CD4-positive, alpha-beta memory T cell (primary cell): ENCODE results near the gene SPOUT1. TPM values are rescaled to one million over a fixed set of nuclear protein-coding genes. Genes with fewer than 3 reads are reported as not detected.

Experiments used
- CTCF ChIA-PET: fragments of 350-600 bp; sonication (Branson Sonifier 250); formaldehyde crosslinking; loops from one replicate; lab custom pipeline; 2021; ENCODE audit warnings: inconsistent platforms; ENCODE audit not compliant: partially characterized antibody; lab: Charles Lee
- POLR2A ChIA-PET: fragments of 350-600 bp; sonication (Branson Sonifier 250); formaldehyde crosslinking; loops from one replicate; lab custom pipeline; 2021; ENCODE audit not compliant: partially characterized antibody; lab: Charles Lee
- DNase-seq, 5 donors: peaks; one replicate each; pipeline versions ENCODE4 v3.0.0 to v3.0.0-alpha.2; 2020 to 2022; ENCODE audit warnings: mixed read lengths in 1 of 5
- H3K27ac ChIP-seq: one replicate; pipeline ENCODE4 v1.7.0; 2013; ENCODE audit warnings: low read depth, low read length
- H3K27me3 ChIP-seq: 2 replicates; pipeline ENCODE4 v1.7.0; 2013; ENCODE audit warnings: mild to moderate bottlenecking, low read length, moderate library complexity; ENCODE audit not compliant: insufficient read depth
- H3K36me3 ChIP-seq: 2 replicates; pipeline ENCODE4 v1.7.0; 2013; ENCODE audit warnings: mild to moderate bottlenecking, low read length, moderate library complexity; ENCODE audit not compliant: insufficient read depth
- H3K4me1 ChIP-seq: 2 replicates; pipeline ENCODE4 v1.7.0; 2013; ENCODE audit warnings: mild to moderate bottlenecking, low read length, moderate library complexity; ENCODE audit not compliant: insufficient read depth
- H3K4me3 ChIP-seq, 2 donors: one replicate each; pipeline ENCODE4 v1.7.0; 2013; ENCODE audit warnings: low read length in 2 of 2, mild to moderate bottlenecking in 1 of 2
- H3K9me3 ChIP-seq, 2 donors: one replicate each; pipeline ENCODE4 v1.7.0; 2013; ENCODE audit warnings: low read length in 2 of 2, control low read depth in 1 of 2; ENCODE audit not compliant: control insufficient read depth in 1 of 2
- H3K27ac Mint-ChIP-seq, 7 donors: one replicate each; pipeline ENCODE4 v1.8.0; 2020 to 2021; ENCODE audit warnings: mixed read lengths in 7 of 7, mild to moderate bottlenecking in 6 of 7, inconsistent platforms in 3 of 7, moderate library complexity in 3 of 7
- H3K27me3 Mint-ChIP-seq, 2 donors: one replicate each; pipeline ENCODE4 v1.8.0; 2020 to 2021; ENCODE audit warnings: mixed read lengths in 2 of 2
- H3K36me3 Mint-ChIP-seq, 2 donors: one replicate each; pipeline ENCODE4 v1.8.0; 2020 to 2021; ENCODE audit warnings: mixed read lengths in 2 of 2, inconsistent platforms in 1 of 2, mild to moderate bottlenecking in 1 of 2
- H3K4me1 Mint-ChIP-seq, 4 donors: one replicate each; pipeline ENCODE4 v1.8.0; 2020 to 2021; ENCODE audit warnings: mixed read lengths in 4 of 4, mild to moderate bottlenecking in 1 of 4
- H3K4me3 Mint-ChIP-seq, 8 donors: one replicate each; pipeline ENCODE4 v1.8.0; 2020 to 2021; ENCODE audit warnings: mixed read lengths in 8 of 8, mild to moderate bottlenecking in 7 of 8, moderate library complexity in 6 of 8, inconsistent platforms in 3 of 8
- H3K9me3 Mint-ChIP-seq, 8 donors: one replicate each; pipeline ENCODE4 v1.8.0; 2020 to 2021; ENCODE audit warnings: mixed read lengths in 8 of 8, mild to moderate bottlenecking in 5 of 8, inconsistent platforms in 3 of 8, moderate library complexity in 1 of 8
- intact Hi-C: fragments of 100-400 bp; cut with micrococcal nuclease; formaldehyde crosslinking; loops from one replicate; pipeline ENCODE4 v1.15.1; 2023
- polyA plus RNA-seq, 2 donors: library from polyadenylated mRNA; unstranded; fragments of 300-500 nt; fragmentation: Illumina TruSeq; gene quantifications; one replicate each; pipeline ENCODE4 v1.2.3, GENCODE V29; 2021
- total RNA-seq, 2 experiments: library from RNA; stranded (reverse); gene quantifications; one replicate each; pipeline ENCODE4 v1.2.3, GENCODE V29; 2021

The SPOUT1 gene
- total and polyA plus RNA-seq, 4 experiments from 2014 or later, result 74.4 to 91.1 (median 82.6) TPM

DNA sequence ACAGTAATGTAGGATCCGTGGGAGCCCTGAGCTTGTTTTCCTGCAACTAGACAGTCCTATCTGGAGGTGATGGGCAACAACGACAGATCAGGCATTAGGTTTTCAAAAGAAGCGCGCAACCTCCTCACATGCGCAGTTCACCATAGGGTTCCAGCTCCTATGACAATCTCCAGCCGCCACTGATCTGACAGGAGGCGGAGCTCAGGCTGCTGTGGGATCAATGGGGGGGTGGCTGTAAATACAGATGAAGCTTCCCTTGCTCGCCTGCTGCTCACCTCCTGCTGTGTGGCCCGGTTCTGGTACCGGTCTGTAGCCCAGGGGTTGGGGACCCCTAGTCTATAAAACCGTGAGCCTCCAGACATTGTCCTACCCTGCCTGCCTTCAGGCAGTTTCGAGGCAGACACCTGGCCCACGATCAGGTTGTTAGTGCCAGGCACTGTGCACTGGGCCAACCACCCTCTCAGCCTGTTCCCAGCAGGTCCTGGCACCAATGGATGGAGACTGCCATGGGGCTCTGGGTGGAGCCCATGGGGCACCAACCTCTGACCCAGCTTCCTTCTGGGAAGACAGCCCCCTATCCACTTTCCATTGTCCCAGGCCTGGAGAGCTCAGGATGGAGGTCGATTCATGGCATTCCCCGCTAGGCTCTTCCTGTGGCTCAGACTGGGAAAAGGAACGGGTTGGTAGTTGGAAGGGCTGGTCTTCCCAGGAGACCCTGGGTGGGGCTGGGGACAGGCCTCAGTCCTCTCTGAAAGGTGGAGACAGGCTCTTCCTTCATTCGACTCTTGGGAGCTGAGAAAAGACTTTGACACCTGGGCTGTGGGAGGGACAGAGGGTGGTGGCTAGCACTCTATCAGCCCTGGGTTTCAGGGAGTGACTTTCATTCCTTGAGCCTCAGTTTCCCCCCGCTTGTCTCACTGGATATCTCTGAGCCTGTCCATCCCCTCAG is 9.6 kb downstream of the SPOUT1 start:
- intact Hi-C loops, result loop anchor here (2.0 to 10.0 kb wide), 3 partner anchors 61 to 171 kb away; partner anchors contain the start of genes KYAT1 and ZDHHC12
- H3K27ac Mint-ChIP-seq, result peak overlapping the region in 6 of 7 donors; percentile 41 to 92 (median 81)

DNA sequence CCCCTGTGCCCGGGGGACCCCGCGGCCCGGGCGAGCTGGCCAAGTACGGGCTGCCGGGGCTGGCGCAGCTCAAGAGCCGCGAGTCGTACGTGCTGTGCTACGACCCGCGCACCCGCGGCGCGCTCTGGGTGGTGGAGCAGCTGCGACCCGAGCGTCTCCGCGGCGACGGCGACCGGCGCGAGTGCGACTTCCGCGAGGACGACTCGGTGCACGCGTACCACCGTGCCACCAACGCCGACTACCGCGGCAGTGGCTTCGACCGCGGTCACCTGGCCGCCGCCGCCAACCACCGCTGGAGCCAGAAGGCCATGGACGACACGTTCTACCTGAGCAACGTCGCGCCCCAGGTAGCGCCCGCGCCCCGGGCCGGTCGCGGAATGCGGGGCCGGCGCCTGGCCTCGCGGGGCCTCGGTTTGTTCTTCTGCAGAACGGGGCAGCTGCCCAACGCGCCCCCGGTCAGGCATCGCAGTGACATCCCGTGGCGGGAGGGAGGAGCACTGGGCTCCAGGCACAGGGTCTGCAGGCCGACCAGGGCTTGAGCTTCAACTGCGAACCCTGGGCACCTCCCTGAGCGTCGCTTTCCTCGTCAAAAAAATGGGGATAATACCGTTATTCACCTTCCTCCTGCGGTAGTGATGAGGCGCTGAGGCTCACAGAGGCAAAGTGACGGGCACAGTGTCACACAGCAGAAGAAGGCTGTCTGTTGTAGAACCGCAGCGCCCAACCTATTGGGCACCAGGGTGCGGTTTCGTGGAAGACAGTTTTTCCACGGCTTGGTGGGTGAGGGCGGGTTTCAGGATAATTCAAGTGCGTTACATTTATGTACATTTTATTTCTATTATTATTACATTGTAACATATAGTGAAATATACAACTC is 10.5 kb downstream of the SPOUT1 start:
- Mint-ChIP-seq H3K27ac (peak overlapping the region; percentile 62 to 95 (median 84)), H3K9me3 (peaks cover 0 to 2% (median 0%) of the 10 kb centered on the region in 8 donors), H3K36me3 (peaks cover 0 to 20% of the 10 kb centered on the region in 2 donors), H3K27me3 (no peaks in the 10 kb centered on the region), H3K4me1 (peaks cover 7 to 37% (median 10%) of the 10 kb centered on the region in 4 donors), H3K4me3 (peak overlapping the region; percentile 83 to 88 (median 86))
- DNase-seq, result peak in 4 of 5 donors; percentile 16 to 56 (median 48)
- H3K27me3 ChIP-seq, result no peaks in the 10 kb centered on the region
- POLR2A ChIA-PET, result interaction anchor here (0.5 to 4.0 kb wide), 26 partner anchors 9 to 1068 kb away, joined by 3 to 77 read pairs (median 5); partner anchors contain the start of genes DYNC2I2, GLE1, KYAT1 and LRRC8A
- peaks cover 8% of the 10 kb centered on the region for H3K36me3 ChIP-seq
- peak overlapping the region; percentile 35 for H3K27ac ChIP-seq
- H3K9me3 ChIP-seq, result no peaks in the 10 kb centered on the region
- peak overlapping the region; percentile 11 to 69 for H3K4me3 ChIP-seq
- CTCF ChIA-PET, result interaction anchor here (0.5 to 2.0 kb wide), 28 partner anchors 8 to 497 kb away, joined by 3 to 33 read pairs (median 4); partner anchors contain the start of genes COQ4, SPOUT1, TRUB2 and ZER1
- H3K4me1 ChIP-seq, result peaks cover 19% of the 10 kb centered on the region
- intact Hi-C loops, result loop anchor here (1.0 to 10.0 kb wide), 5 partner anchors 10 to 170 kb away; partner anchors contain the start of genes KYAT1, SPOUT1, ZDHHC12 and ZER1

More for the DNA sequence above, 9.6 kb downstream of the SPOUT1 start:
- Histone ChIP-seq H3K36me3 (peaks cover 16% of the 10 kb centered on the region), H3K27me3 (no peaks in the 10 kb centered on the region), H3K9me3 (no peaks in the 10 kb centered on the region), H3K4me1 (peaks cover 19% of the 10 kb centered on the region), H3K27ac (no peak overlapping the region), H3K4me3 (no peak overlapping the region)
- CTCF ChIA-PET, result interaction anchor here (1.4 to 1.5 kb wide), 2 partner anchors 10 to 11 kb away, joined by 4 read pairs; partner anchors contain the start of gene SPOUT1
- H3K27me3 Mint-ChIP-seq, result no peaks in the 10 kb centered on the region
- no peak for DNase-seq
- H3K36me3 Mint-ChIP-seq, result peaks cover 2 to 28% of the 10 kb centered on the region in 2 donors
- H3K4me3 Mint-ChIP-seq, result peak overlapping the region; percentile 82 to 88 (median 86)
- H3K9me3 Mint-ChIP-seq, result peaks cover 0 to 2% (median 0%) of the 10 kb centered on the region in 8 donors
- POLR2A ChIA-PET, result interaction anchor here (0.9 to 4.0 kb wide), 9 partner anchors 9 to 269 kb away, joined by 3 to 77 read pairs (median 20); partner anchors contain the start of genes SET, SH3GLB2, SPOUT1 and SPTAN1
- peaks cover 7 to 37% (median 10%) of the 10 kb centered on the region in 4 donors for H3K4me1 Mint-ChIP-seq

DNA sequence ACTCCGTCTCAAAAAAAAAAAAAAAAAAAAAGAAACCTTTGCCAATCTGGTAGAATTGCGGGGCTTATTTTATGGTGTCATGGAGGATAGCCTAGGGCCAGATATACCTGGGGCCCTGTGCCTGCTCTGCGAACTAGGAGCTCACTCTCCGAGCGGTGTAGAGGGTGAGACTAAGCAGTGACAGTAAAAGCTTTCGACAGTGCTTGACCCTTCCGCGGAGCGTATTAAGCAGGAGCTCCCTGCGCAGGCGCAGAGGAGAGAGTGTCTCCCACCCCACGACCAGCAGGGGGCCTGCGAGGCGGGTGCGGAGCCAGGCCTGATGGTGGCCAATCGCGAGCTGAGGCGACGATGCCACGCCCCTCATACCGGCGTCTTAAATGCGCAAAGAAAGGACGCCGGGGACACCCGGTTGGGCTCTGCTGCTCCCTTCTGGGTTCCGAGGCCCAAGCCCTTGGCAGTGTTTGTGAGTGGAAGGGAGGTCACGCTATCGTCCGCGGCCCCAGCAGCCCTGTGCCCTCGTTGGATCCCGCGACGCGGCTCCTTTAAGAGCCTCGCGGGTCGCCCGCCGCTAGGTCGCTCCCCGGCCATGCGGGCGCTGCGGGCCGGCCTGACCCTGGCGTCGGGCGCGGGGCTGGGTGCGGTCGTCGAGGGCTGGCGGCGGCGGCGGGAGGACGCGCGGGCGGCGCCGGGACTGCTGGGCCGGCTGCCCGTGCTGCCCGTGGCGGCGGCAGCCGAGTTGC is 11.3 kb downstream of the SPOUT1 start, which contains the start of gene ENDOG:
TSS of gene ENDOG (plus strand) at position 402 of the 740 bp plus-strand sequence. CDS start at position 587, 185 bp downstream.
- no peaks in the 10 kb centered on the region for H3K27me3 Mint-ChIP-seq
- intact Hi-C loops, result loop anchor here (1.0 to 10.0 kb wide), 5 partner anchors 11 to 169 kb away; partner anchors contain the start of genes KYAT1, SPOUT1, ZDHHC12 and ZER1

DNA sequence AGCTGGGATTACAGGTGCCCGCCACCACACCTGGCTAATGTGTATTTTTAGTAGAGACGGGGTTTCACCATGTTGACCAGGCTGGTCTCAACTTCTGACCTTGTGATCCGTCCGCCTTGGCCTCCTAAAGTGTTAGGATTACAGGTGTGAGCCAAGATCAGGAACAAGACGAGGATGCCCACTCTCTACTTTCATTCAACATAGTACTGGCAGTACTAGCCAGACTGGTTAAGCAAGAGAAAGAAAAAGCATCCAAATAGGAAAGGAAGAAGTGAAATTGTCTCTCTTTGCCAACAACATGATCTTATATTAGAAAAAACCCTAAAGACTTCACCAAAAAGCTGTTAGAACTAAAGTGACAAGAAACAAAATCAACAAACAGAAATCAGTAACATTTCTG is 18.7 kb downstream of the SPOUT1 start:
- Histone ChIP-seq H3K36me3 (peaks cover 10% of the 10 kb centered on the region), H3K9me3 (no peaks in the 10 kb centered on the region), H3K27ac (no peak overlapping the region), H3K4me1 (no peaks in the 10 kb centered on the region), H3K27me3 (no peaks in the 10 kb centered on the region), H3K4me3 (no peak overlapping the region)
- intact Hi-C loops, result loop anchor here (10.0 kb wide), 1 partner anchor 86 kb away; the partner anchor contains the start of gene ZDHHC12
- no peak for DNase-seq
- ChIA-PET POLR2A (interaction anchor here (1.1 kb wide), 1 partner anchor 7 kb away, joined by 3 read pairs; the partner anchor contains the start of gene ENDOG), CTCF (no interaction called here)
- H3K4me1 Mint-ChIP-seq, result peaks cover 0 to 2% (median 0%) of the 10 kb centered on the region in 4 donors
- peak overlapping the region in 1 of 7 donors; percentile 47 for H3K27ac Mint-ChIP-seq
- no peaks in the 10 kb centered on the region for H3K27me3 Mint-ChIP-seq
- no peak overlapping the region for H3K4me3 Mint-ChIP-seq
- no peaks in the 10 kb centered on the region for H3K9me3 Mint-ChIP-seq
- peaks cover 9 to 15% of the 10 kb centered on the region in 2 donors for H3K36me3 Mint-ChIP-seq

More for the DNA sequence above, 11.3 kb downstream of the SPOUT1 start, which contains the start of gene ENDOG:
- Histone ChIP-seq H3K27ac (peak within 1 kb of the TSS; percentile 45), H3K4me1 (peaks cover 19% of the 10 kb centered on the region), H3K9me3 (no peaks in the 10 kb centered on the region), H3K4me3 (peak within 1 kb of the TSS; percentile 42 to 69), H3K36me3 (peaks cover 8% of the 10 kb centered on the region), H3K27me3 (no peaks in the 10 kb centered on the region)
- Mint-ChIP-seq H3K36me3 (peaks cover 0 to 18% of the 10 kb centered on the region in 2 donors), H3K4me3 (peak within 1 kb of the TSS; percentile 87 to 97 (median 89)), H3K9me3 (peaks cover 0 to 2% (median 0%) of the 10 kb centered on the region in 8 donors), H3K27ac (peak within 1 kb of the TSS; percentile 86 to 96 (median 93)), H3K4me1 (peaks cover 7 to 37% (median 10%) of the 10 kb centered on the region in 4 donors)
- CTCF ChIA-PET, result interaction anchor here (0.5 to 2.0 kb wide), 34 partner anchors 8 to 496 kb away, joined by 3 to 33 read pairs (median 4); partner anchors contain the start of genes COQ4, KYAT1, LRRC8A and PKN3
- POLR2A ChIA-PET, result interaction anchor here (0.6 to 4.0 kb wide), 31 partner anchors 8 to 1069 kb away, joined by 3 to 77 read pairs (median 5); partner anchors contain the start of genes DOLK, DYNC2I2, GLE1 and KYAT1
- peak; percentile 95 to 97 (median 96) for DNase-seq

DNA sequence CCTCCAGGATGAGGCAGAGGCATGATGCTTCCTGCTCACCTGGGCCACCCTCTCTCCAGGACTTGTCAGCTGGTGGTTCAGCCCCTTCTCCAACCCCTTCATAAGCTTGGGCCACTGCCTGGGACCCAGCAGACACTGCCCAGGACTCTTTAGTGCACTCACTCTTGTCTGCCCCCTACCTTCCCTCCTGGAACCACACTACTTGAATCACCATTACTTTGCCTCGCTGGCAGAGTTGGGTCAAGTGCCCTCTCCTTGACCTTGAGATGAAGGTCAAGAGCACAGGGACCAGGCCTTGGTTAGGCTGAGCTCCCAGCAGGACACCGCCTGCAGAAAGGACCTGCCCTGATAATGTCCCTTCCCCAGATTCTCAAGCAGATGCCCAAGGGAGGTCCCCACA is 19.8 kb downstream of the SPOUT1 start:
- H3K27ac ChIP-seq, result no peak overlapping the region
- Mint-ChIP-seq H3K4me1 (no peaks in the 10 kb centered on the region), H3K4me3 (no peak overlapping the region), H3K27ac (peak overlapping the region in 3 of 7 donors; percentile 0 to 27 (median 27)), H3K9me3 (no peaks in the 10 kb centered on the region), H3K36me3 (peaks cover 9 to 21% of the 10 kb centered on the region in 2 donors), H3K27me3 (no peaks in the 10 kb centered on the region)
- H3K4me3 ChIP-seq, result no peak overlapping the region
- no peaks in the 10 kb centered on the region for H3K27me3 ChIP-seq
- POLR2A ChIA-PET, result interaction anchor here (1.1 kb wide), 1 partner anchor 8 kb away, joined by 3 read pairs; the partner anchor contains the start of gene ENDOG
- no peaks in the 10 kb centered on the region for H3K9me3 ChIP-seq
- peaks cover 16% of the 10 kb centered on the region for H3K36me3 ChIP-seq
- H3K4me1 ChIP-seq, result no peaks in the 10 kb centered on the region
- no peak for DNase-seq
- CTCF ChIA-PET, result interaction anchor here (0.6 to 2.2 kb wide), 2 partner anchors 9 to 58 kb away, joined by 3 to 7 read pairs; partner anchors contain the start of gene ENDOG
- intact Hi-C loops, result loop anchor here (10.0 kb wide), 1 partner anchor 85 kb away; the partner anchor contains the start of gene ZDHHC12
